Measurements from ENCODE around the gene CD164L2.
"Not testable (repeated sequence)": the region's sequence is repeated elsewhere in the genome, so short reads cannot be mapped to it uniquely, and the experiment has no call there.

CD164L2 gene

GRCh38 chr1:27403931-27404330 is 20.8 kb upstream of the CD164L2 start:
- DNase-seq = no peak

GRCh38 chr1:27403065-27403726 is 20.1 kb upstream of the CD164L2 start:
- DNase-seq = peak; percentile 54

- peak; percentile 35 for DNase-seq
These were observed 19.2 kb upstream of the CD164L2 start for GRCh38 chr1:27402349-27402754.

DNA sequence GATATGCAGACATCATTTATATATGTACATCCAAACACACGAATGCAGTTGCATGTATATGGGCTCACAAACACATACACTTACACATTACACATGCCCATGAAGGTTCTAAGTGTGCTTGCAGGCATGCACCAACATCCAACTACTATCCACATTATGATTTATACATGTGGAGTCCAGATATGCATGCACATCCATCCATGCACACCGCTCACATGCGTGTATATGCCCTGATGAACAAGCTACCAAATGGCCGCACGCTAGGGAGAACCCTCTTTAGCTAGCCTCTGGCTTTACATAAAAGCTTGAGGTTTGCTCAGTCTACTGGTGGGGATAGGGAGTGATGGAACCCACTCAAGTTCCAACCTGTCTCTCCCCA is 17.8 kb upstream of the CD164L2 start:
- DNase-seq = no peak

DNA sequence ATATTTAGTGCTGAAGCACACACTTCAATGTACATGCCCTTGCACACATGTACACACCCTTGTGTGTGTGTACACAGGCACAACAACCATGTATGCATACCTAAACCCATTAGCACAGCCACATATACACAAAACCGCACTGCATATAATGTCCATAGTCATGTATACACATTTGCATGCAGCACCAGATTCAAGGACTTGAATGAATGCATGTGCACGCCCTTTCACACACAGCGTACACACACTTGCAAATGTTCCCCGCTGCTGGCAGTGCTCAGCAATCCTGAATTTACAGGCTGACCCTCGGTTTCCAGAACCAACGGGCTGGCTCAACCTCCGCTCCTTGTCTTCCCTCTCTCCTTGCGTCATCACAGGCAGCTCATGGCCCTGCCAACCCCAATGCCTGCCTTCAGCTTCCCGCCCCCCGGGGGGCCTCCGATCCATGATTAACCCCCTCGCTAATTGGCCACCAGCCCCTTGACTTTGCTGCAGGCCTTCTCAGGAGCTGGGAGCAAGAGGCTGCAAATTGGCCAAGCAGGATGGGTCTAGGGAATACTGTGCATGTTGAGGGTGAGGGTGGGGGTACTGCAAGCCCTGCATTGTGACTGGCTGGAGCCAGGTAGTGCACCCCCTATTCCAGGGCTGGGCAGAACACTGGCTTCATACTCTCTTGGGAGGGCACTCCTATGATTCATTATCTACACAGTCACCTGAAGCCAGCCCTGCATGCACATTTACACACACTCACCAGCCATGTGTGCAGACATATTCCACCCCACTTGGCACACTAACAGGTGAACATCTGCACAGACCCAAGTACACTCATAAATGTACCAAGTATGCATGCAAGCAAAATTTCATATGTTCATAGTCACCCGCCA is 17.2 kb upstream of the CD164L2 start:
- DNase-seq = no peak

GRCh38 chr1:27399251-27400025 is 16.3 kb upstream of the CD164L2 start:
- no peak for DNase-seq

DNA sequence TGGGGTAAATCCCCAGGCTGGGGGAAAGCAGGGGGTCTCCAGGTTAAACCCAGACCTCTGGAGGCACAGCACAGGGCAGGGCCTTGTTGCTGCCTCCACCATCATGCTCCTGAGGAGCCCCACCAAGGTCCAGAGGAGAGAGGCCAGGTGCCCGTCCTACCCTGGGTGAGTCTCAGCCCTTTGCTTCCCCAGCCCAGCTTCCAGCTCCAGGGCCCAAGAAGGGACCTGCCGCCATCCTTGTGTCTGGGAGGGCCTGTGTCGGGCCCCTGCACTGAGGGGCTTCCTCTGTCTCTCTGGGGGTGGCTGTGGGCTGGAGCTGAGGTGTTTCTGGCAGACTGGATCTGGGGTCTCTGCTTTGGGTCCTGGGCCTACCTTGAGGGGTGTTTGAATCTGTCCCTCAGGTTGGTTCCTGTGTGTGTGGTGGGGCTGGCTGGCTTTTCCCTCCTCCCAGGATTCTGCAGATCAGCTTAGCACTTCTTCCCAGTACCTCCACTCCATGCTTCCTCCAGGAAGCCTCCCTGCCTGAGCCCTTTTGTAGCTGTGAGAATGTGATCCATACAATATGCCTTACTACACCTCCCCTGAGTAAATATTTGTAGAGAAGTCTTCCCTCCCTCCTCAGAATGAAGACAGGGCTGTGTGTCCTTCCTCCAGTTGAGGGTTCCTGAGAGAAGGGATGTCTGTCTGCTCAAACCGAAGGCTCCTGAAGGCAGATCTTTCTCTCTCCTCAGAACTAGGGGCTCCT is 15.4 kb upstream of the CD164L2 start:
- DNase-seq = no peak

DNA sequence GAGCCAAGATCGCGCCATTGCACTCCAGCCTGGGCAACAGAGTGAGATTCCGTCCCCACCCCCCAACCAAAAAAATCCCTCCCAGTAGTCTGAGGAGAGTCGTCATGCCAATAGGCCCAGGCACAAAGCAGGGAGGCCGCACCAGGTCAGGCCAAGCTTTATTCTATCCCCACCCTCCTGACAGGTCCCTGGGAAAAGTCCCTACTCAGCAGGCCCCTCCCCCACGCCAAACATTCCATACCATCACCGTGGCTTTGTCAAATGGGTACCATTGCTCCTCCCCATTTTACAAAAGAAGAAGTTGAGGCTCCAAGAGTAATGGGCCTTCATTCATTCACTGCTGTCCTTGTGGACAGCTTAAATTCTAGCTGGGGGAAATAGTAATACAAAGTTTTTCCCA is 14.6 kb upstream of the CD164L2 start:
- no peak for DNase-seq

DNA sequence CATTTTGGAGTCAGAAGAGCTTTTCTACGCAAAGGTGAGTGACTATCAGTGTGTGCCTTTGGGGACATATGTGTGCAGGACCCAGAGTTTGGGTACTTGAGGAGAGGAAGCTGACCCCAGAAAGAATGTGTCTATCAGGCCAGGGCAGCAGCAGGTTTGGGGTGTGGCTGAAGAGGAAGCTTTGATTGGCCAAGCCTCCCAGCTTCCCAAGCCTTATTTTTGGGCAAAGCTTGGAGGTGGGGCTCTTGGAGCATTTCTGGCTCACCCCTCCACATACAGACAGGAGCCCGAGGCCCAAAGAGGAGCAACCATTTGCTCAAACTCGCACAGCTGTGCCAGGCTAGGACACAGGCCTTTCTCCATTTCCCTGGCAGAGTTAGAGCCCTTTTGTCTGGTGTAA is 14.0 kb upstream of the CD164L2 start:
- DNase-seq = no peak

- peak; percentile 86 for DNase-seq
These were observed 12.5 kb upstream of the CD164L2 start for GRCh38 chr1:27395441-27396195.

GRCh38 chr1:27394925-27395324 is 11.8 kb upstream of the CD164L2 start:
- DNase-seq = no peak

DNA sequence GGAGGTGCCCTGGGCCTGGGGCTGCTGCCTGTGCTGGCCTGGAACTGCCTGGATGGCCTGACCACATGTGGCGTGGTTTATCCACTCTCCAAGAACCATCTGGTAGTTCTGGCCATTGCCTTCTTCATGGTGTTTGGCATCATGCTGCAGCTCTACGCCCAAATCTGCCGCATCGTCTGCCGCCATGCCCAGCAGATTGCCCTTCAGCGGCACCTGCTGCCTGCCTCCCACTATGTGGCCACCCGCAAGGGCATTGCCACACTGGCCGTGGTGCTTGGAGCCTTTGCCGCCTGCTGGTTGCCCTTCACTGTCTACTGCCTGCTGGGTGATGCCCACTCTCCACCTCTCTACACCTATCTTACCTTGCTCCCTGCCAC is 11.1 kb upstream of the CD164L2 start:
- DNase-seq = no peak

DNA sequence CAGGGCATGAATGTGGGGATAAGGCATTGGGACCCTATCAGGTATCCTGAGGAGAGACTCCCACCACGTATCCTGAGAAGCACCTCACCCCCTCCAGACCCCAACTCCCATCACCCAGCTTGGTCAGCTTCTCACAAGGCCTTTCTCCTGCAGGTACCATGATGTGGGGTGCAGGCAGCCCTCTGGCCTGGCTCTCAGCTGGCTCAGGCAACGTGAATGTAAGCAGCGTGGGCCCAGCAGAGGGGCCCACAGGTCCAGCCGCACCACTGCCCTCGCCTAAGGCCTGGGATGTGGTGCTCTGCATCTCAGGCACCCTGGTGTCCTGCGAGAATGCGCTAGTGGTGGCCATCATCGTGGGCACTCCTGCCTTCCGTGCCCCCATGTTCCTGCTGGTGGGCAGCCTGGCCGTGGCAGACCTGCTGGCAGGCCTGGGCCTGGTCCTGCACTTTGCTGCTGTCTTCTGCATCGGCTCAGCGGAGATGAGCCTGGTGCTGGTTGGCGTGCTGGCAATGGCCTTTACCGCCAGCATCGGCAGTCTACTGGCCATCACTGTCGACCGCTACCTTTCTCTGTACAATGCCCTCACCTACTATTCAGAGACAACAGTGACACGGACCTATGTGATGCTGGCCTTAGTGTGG is 10.6 kb upstream of the CD164L2 start:
- no peak for DNase-seq

- DNase-seq = peak; percentile 35
These were observed 9.9 kb upstream of the CD164L2 start for GRCh38 chr1:27392778-27393635.

GRCh38 chr1:27392096-27392777 is 9.1 kb upstream of the CD164L2 start, which contains the start of gene GPR3:
GPR3 (plus strand) TSS chr1:27392622; CDS start chr1:27393799, 1,177 bp downstream.
- peak; percentile 97 for DNase-seq

GRCh38 chr1:27391511-27392095 is 8.5 kb upstream of the CD164L2 start:
- peak; percentile 54 for DNase-seq

DNA sequence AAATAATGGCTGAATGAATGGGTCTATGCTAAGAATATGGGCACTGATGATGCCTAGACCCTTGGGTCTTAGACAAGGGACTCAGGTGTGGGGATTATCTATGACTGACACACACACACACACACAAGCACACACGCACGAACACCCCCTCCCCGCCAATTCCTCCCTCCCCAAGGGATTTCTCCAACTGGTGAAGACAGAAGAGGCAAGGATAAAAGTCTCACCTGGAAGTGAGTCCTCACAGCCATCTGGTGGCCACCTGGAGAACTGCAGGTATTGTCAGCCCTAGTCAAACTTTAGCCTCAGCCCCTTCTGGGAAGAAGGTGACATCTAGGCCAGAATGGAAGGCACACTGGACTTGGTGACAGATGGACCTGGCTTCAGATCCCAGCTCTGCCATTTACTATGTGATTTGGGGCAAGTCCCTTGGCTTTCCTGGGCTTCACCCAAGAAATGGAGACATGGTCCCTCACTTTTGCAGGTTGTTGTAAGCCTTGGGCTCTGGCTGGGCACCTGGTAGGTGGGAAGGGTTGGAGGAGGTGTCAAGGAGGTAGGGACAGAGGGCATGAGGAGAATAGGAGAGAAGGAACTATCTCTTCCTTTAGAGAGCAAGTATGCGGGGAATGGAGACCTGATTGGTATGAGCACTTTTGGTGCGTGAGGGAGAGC is 5.3 kb upstream of the CD164L2 start:
- peak; percentile 88 for DNase-seq

- DNase-seq = not testable (repeated sequence)
These were observed 1.7 kb upstream of the CD164L2 start for GRCh38 chr1:27384797-27385196.

DNA sequence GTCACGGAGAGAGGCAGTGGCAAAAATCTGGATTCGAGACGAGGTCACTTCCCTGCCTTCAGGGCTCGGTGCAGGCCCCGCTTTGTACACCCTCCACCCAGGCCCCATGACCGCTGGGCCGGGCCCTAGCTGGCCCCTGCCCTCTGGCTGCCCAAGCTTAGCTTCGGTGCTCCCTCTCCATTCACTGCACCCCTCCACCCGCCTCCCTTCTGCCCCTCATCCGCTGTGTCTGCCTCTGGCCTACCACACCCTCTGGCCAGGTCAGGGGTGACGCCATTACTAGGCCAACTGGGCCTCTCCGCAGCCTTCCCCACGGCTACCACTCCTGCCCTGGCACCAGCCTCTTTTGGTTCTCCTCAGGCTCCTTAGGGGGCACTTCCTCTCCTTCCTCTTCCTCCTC is 528 bp upstream of the CD164L2 start:
- no peak for DNase-seq
